ENCODE data around the gene PRPF6. TPM values are rescaled to one million over a fixed set of nuclear protein-coding genes. Genes with fewer than 3 reads are reported as not detected.

Gene PRPF6
- total and polyA plus RNA-seq, 2 of the 13 experiments (the other 11 are each of a cell fraction or from before 2014, with no cell fraction given): 63.7 to 101 TPM

DNA sequence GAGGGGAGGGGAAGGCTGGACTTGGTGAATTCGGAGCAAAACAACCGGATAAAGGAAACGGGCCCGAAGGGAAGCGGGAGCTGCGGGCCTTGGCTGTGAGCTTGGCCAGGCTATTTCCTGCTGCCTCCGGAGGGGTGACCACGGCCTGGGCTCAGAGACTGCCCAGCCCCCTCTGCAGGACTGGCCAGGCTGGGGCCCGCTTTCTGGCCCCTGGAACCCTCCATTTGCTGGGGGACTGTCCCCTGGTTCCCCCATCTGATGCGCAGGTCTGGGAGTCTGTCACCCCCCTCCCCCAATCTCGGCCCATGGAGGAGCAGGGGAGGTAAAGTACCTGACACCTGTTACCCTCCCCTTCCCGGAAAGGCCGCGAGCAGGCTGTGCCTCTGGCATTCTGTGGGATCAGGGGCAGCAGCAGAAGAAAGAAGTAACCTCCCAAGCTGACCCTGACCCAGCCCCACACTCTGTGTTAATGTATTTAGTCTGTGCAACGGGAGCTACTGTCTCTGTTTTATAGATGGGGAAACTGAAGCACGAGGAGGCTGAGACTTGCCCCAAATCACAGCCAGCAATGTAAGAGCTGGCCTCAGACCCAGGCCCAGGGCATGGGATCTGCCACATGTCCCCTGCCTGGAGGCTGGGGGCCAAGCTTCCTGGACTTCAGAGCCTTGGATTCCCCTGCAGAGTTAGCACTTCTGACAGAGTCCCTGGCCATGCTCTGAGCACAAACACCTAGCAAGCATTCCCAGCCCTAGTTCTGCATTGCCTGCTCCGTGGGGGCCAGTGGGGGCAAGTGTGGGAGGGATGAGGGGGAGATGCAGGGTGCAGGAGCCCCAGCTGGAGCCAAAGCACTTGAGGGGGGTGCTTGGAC is 58.6 kb downstream of the PRPF6 start (continued):
- TF ChIP-seq SP1 (IDR thresholded peaks at IDR 0.05): no peak
- TF ChIP-seq SP1 (CRISPR knock-in tag; IDR thresholded peaks at IDR 0.05): no peak
- TF ChIP-seq TCF12 (IDR thresholded peaks at IDR 0.05): no peak
- TF ChIP-seq TCF12 (CRISPR knock-in tag; IDR thresholded peaks at IDR 0.05): no peak
- TF ChIP-seq, protein P1, sequence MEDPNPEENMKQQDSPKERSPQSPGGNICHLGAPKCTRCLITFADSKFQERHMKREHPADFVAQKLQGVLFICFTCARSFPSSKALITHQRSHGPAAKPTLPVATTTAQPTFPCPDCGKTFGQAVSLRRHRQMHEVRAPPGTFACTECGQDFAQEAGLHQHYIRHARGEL (CRISPR knock-in tag; IDR thresholded peaks at IDR 0.05): no peak
- no peak for TF ChIP-seq ETV6 (CRISPR knock-in tag; conservative IDR thresholded peaks at IDR 0.05)
- TF ChIP-seq ZNF720 (CRISPR knock-in tag; IDR thresholded peaks at IDR 0.05): no peak
- TF ChIP-seq JDP2 (CRISPR knock-in tag; IDR thresholded peaks at IDR 0.05; ENCODE audit: borderline replicate concordance): no peak
- 0 out of 2 replicates have a peak, but pooled peaks have one; percentile 19 for TF ChIP-seq ZMAT3 (CRISPR knock-in tag; conservative IDR thresholded peaks at IDR 0.05)
- TF ChIP-seq ZNF17 (CRISPR knock-in tag; IDR thresholded peaks at IDR 0.05): no peak
- no peak for TF ChIP-seq BRCA1 (CRISPR knock-in tag; IDR thresholded peaks at IDR 0.05)
- TF ChIP-seq, protein P2, sequence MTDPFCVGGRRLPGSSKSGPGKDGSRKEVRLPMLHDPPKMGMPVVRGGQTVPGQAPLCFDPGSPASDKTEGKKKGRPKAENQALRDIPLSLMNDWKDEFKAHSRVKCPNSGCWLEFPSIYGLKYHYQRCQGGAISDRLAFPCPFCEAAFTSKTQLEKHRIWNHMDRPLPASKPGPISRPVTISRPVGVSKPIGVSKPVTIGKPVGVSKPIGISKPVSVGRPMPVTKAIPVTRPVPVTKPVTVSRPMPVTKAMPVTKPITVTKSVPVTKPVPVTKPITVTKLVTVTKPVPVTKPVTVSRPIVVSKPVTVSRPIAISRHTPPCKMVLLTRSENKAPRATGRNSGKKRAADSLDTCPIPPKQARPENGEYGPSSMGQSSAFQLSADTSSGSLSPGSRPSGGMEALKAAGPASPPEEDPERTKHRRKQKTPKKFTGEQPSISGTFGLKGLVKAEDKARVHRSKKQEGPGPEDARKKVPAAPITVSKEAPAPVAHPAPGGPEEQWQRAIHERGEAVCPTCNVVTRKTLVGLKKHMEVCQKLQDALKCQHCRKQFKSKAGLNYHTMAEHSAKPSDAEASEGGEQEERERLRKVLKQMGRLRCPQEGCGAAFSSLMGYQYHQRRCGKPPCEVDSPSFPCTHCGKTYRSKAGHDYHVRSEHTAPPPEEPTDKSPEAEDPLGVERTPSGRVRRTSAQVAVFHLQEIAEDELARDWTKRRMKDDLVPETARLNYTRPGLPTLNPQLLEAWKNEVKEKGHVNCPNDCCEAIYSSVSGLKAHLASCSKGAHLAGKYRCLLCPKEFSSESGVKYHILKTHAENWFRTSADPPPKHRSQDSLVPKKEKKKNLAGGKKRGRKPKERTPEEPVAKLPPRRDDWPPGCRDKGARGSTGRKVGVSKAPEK (CRISPR knock-in tag; IDR thresholded peaks at IDR 0.05; ENCODE audit: borderline replicate concordance): no peak
- no peak for TF ChIP-seq ZNF446 (CRISPR knock-in tag; IDR thresholded peaks at IDR 0.05)
- no peak for TF ChIP-seq TCF7L2 (IDR thresholded peaks at IDR 0.05; ENCODE audit: low read depth, low read length)
- no peak for TF ChIP-seq EZH2 (conservative IDR thresholded peaks at IDR 0.05; ENCODE audit: low read depth, low read length)
- no peak for TF ChIP-seq DPF2 (CRISPR knock-in tag; IDR thresholded peaks at IDR 0.05; ENCODE audit: borderline replicate concordance, low read depth)
- TF ChIP-seq ZBTB42 (CRISPR knock-in tag; IDR thresholded peaks at IDR 0.05): no peak
- TF ChIP-seq ZC3H13 (CRISPR knock-in tag; IDR thresholded peaks at IDR 0.05): peak; percentile 6; the same call in 1 of the 2 replicates
- no peak for TF ChIP-seq RAD51 (IDR thresholded peaks at IDR 0.05; ENCODE audit: borderline replicate concordance)
- TF ChIP-seq FOXA3 (CRISPR knock-in tag; IDR thresholded peaks at IDR 0.05): no peak
- TF ChIP-seq, protein P3, sequence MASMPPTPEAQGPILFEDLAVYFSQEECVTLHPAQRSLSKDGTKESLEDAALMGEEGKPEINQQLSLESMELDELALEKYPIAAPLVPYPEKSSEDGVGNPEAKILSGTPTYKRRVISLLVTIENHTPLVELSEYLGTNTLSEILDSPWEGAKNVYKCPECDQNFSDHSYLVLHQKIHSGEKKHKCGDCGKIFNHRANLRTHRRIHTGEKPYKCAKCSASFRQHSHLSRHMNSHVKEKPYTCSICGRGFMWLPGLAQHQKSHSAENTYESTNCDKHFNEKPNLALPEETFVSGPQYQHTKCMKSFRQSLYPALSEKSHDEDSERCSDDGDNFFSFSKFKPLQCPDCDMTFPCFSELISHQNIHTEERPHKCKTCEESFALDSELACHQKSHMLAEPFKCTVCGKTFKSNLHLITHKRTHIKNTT (CRISPR knock-in tag; IDR thresholded peaks at IDR 0.05): no peak
- TF ChIP-seq, protein P4, sequence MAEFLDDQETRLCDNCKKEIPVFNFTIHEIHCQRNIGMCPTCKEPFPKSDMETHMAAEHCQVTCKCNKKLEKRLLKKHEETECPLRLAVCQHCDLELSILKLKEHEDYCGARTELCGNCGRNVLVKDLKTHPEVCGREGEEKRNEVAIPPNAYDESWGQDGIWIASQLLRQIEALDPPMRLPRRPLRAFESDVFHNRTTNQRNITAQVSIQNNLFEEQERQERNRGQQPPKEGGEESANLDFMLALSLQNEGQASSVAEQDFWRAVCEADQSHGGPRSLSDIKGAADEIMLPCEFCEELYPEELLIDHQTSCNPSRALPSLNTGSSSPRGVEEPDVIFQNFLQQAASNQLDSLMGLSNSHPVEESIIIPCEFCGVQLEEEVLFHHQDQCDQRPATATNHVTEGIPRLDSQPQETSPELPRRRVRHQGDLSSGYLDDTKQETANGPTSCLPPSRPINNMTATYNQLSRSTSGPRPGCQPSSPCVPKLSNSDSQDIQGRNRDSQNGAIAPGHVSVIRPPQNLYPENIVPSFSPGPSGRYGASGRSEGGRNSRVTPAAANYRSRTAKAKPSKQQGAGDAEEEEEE (CRISPR knock-in tag; IDR thresholded peaks at IDR 0.05; ENCODE audit: borderline replicate concordance): no peak
- TF ChIP-seq ARNT2 (CRISPR knock-in tag; IDR thresholded peaks at IDR 0.05; ENCODE audit: low read depth): no peak
- TF ChIP-seq GZF1 (CRISPR knock-in tag; IDR thresholded peaks at IDR 0.05): no peak
- no peak for TF ChIP-seq HHEX (CRISPR knock-in tag; IDR thresholded peaks at IDR 0.05)
- TF ChIP-seq, protein P5, sequence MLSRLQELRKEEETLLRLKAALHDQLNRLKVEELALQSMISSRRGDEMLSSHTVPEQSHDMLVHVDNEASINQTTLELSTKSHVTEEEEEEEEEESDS (CRISPR knock-in tag; IDR thresholded peaks at IDR 0.05; ENCODE audit: borderline replicate concordance): no peak
- TF ChIP-seq ZNF121 (CRISPR knock-in tag; IDR thresholded peaks at IDR 0.05): no peak

All from HepG2 (cell line).